HG03135 (cell line): ENCODE data around the gene ZBTB7C.
A peak's percentile ranks its signal among the peaks of the same experiment; 100 is the strongest.

ENCODE experiments used
- ATAC-seq: cut with Tn5 transposase; IDR thresholded peaks from one replicate; pipeline ENCODE4 v1.9.1; 2021; ENCODE audit warnings: mild to moderate bottlenecking, moderate library complexity; ENCODE audit not compliant: unreplicated experiment

ZBTB7C gene

DNA sequence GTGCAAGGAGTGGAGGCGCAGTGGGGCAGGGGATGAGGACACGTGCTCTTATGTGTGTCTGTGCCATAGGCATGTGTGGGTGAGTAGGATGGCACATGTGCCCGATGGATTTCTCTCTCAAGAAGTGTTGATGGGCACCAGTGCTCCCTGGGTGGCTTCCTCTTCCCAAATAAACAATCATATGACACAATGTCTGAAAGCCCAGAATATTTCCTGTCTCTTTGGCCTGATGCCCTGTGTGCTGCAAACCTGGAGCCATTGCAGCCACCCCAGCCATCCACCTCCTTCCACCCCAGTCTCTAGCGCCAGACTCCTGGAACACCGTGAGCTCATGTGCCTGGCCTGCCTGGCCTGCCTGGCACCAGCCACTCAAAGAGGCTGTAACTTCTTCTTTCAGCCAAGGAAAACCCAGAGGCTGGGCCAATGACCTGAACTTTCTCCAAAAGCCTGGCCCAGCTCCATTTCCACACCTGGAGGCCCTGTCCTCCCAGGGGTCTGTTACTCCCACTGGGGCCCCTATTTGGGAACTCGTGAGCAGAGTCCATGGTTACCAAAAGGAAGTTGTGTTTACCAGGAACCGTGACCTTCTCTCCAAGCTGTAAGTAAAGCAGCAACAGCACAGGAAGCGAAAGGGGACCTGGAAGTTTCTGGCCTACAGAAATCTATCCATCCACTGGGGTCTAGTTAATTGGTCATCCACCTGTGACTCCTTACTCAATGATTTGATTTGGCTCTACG is 9.5 kb upstream of the ZBTB7C start:
- ATAC-seq = no peak

DNA sequence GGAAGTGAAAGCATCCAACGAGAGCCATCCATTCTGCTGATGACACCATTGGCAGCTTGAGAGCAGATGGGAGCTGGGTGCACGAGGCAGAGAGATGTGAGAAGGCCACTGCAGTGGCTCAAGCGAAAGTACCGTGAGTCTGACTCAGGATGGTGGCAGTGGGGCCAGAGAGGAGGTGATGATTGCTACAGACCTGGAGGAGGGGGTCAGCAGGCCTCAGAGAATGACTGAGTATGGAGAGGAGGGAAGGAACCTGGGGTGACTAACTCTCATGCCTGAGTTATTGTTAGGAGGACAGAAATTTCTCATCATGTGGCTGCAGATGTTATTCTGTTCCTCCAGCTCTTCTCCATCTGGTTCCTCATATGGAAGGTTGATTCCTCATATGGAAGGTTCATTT is 8.8 kb upstream of the ZBTB7C start:
- no peak for ATAC-seq

GRCh38 chr18:48413342-48413741 is 4.2 kb upstream of the ZBTB7C start:
- no peak for ATAC-seq

- ATAC-seq = no peak
Observed at GRCh38 chr18:48412339-48412929, 3.3 kb upstream of the ZBTB7C start.

GRCh38 chr18:48410095-48410920 is 1.1 kb upstream of the ZBTB7C start:
- ATAC-seq = peak; percentile 92

- ATAC-seq = no peak
Observed at GRCh38 chr18:48409591-48410094, 460 bp upstream of the ZBTB7C start.

DNA sequence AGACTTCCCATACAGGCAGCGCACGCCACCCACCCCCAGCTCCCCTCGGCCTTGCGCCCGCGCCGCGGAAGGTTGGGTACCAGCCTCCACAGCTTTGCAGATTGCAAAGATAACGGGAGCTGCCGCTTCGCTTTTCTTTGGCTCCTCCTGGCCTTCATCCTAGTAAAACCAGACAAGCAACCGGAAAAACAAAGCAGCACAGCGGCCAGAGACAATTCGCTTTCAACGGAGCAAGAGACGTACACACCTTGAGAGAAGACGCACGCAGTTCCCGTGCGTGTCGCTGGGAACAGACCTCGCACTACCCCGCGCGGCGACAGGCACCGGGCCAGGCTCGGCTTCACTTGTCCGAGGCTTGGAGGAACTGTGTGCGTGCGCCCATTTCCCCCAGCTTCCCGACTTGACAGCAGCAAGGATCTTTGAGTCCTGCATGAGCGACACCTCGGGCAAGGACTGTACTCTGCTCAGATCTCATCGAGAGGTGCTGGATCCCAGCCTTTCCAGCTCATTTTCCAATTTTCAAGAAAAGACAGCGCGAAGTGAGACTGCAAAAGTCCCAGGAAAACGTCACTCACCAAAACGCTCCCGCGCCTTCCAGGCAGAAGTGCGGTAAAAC is 964 bp downstream of the ZBTB7C start:
- no peak for ATAC-seq

DNA sequence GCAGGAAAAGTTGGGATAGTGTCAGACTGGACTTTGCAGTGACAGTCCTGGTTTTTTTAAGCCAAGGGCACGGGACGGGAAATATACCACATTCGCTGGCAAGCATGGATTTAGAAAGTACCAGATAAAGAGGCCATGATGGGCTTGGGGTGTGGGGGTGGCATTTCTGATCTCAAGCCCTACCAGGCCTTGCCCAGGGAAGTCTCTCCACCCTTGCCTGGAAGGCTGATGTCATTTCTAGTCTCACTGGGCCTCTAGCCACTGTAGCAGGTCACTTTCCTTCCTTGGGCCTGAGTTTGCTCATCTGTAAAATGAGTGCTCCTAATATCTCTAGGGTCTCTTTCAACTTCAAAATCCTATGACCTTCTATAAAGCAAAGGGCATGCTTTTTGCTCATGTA is 1.8 kb downstream of the ZBTB7C start:
- no peak for ATAC-seq

GRCh38 chr18:48405978-48406377 is 3.2 kb downstream of the ZBTB7C start:
- no peak for ATAC-seq

DNA sequence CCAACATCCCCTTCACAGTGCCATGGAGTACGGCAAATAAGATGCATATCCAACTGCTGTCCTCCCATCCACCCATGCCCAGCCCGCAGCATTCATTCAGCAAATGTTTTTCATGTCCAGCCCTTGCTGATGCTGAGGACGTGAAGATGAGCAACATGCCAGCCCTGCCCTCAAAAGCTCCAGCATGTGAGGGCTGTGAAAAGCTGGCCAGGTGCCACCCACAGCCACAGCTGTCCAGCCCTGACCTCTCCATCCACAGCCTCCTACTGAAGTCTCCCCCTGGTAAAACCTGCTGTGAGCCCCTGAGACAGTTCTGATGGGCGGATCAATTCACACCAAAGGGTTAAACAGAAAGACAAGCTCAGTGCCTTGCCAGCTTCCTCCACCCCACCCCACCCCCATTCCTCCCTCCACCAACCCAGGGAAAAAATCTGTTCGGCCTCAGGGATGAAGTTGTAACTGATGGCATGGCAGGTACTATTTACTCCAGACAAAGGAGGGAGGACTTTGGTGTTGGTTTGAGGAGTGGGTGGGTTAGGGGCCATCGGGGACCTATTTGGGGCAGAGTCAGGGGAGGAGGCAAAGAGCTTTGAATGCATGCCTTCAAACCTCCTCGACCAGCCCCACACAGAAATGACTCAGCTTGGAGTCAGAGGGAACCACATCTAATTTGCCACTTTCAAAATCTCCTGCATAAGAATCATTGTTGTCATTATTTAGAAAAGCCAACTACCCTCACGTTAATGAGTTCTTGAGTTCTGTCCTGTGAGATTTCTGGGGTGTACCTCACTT is 4.3 kb downstream of the ZBTB7C start:
- ATAC-seq = no peak

GRCh38 chr18:48402953-48403352 is 6.2 kb downstream of the ZBTB7C start:
- no peak for ATAC-seq

DNA sequence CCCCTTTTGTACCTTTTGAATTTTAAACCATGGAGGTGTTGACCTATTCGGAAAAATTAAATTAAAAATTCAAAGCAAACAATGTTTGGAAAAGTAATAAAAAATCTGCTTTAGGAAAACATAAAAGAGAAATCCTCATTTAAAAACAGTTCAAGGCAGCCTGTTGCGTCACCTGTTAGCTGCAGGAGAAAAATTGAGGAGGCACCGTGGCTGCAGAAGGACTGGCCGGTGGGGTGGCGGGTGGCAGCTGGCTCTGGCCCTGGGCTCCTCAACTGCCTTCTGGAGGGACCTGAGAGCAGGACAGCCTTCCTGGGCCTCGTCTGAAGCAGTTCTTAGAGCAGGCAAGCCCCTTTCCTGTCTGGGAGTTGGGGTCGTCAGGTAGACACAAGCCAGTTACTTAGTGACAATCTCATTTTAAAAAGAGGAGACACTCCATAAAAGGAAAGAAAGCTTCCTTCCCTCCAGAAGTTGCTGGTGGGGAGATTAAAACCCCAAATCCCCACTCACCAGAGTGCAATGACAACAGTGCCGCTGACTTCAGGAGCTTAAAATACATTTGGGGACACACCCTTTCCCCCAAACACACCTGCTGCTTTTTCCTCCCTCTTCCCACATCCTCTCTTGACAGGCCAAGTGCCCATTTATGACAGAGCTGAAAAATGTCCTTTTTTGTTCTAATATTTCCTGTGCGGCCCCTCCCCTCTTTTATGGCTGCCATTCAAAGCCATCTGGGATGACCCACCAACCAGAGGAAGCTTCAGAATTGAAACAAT is 9.7 kb downstream of the ZBTB7C start:
- ATAC-seq = no peak

DNA sequence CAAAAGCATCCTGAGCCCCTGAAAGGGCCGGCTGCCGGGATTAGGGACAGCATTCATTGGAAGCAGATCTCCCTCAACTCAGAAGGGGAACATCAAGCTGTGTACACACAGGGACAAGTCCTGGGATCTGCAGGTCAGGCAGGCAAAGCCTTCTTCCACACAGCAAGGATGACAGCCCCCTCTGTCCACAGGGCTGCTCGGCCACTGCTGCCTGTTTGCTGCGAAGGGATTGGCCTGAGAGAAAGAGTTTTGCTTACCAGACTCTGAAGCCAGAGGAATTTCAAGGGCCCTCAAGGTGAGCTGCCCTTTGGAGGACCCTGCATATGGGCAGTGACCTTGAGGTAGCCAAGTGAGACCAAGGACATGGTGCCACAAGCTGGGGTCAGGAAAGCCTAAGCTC is 11.1 kb downstream of the ZBTB7C start:
- no peak for ATAC-seq

GRCh38 chr18:48397021-48397420 is 12.2 kb downstream of the ZBTB7C start:
- ATAC-seq = no peak

DNA sequence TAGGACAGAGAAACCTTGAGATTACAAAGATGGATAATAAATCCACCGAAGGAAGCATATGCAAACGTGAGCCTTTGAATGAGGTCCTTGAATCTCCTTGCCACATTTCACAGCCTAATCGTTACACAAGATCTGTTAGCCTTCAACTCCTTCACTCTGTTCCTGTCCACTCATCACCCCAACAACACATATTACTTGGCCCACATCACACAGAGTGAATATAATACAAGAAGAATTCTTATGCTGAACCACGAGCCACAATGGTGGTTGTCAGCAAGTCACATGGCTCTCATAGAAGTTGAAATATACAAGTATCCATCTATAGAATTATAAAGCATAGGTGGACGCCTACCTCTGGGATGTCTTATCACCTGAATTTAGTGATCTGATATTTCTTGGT is 12.6 kb downstream of the ZBTB7C start:
- no peak for ATAC-seq

GRCh38 chr18:48395646-48396045 is 13.5 kb downstream of the ZBTB7C start:
- no peak for ATAC-seq

DNA sequence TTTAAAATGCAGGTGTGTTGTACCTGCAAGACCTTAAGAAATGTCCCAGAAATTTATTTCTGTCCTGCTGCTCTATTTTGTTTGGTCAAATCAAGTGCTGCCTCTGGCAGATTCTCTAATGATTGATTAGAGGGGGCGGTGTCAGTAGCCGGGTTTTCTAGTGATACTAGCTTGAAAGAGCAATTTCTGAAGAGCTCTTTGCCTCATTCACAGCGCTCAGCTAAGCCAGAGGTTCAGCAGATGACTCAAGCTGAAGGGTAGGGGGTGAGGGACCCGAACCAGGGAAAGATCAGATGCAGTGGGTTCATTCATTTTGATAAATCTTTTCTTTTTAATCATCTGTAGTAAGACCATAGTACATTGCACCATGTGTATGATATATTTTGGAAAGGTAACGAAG is 15.0 kb downstream of the ZBTB7C start:
- no peak for ATAC-seq

DNA sequence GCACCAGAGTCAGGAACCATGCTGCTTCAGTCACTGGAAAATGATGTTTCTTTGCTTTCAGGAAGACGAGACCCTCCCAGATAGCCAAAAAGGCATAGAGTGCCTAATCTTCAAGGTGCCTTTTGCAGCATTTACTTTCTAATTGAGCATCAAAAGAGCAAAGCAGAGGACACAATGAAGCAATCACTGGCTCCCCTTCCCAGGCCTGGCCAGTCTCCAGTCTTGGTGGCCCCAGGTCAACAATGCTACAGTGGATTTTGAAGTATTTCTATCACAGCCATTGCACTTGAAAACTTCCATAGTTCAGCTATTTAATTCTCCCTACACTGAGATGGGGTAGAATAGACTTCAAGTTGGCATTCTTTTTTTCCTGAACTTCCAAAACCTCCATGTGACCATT is 15.4 kb downstream of the ZBTB7C start:
- no peak for ATAC-seq

- no peak for ATAC-seq
Observed at GRCh38 chr18:48393170-48393569, 16.0 kb downstream of the ZBTB7C start.

- ATAC-seq = no peak
Observed at GRCh38 chr18:48392268-48392667, 16.9 kb downstream of the ZBTB7C start.
